SK-N-SH (cell line): ENCODE measurements around the gene AREL1. TPM values are rescaled to one million over a fixed set of nuclear protein-coding genes. Genes with fewer than 3 reads are reported as not detected.
A peak's percentile ranks its signal among the peaks of the same experiment; 100 is the strongest.

Experiments
- CTCF ChIA-PET: fragments of 300-600, 350-600 bp; formaldehyde crosslinking; extraction: SDS; loops from one replicate; lab custom pipeline; 2021; lab: Yijun Ruan, JAX
- POLR2A ChIA-PET: fragments of 350-600 bp; sonication (Branson Sonifier 250); formaldehyde crosslinking; extraction: SDS; loops from one replicate; lab custom pipeline; 2020; ENCODE audit warnings: antibody characterized with exemption, inconsistent platforms; lab: Yijun Ruan, JAX
- DNase-seq: peaks from one replicate; pipeline ENCODE4 v3.0.0; 2012
- H2AFZ ChIP-seq: fragments of 200-600 bp; sonication (generic); 2 replicates; pipeline ENCODE4 v1.8.1; 2016; ENCODE audit warnings: antibody characterized with exemption, mild to moderate bottlenecking, low read depth
- H3F3A ChIP-seq: fragments of 200-600 bp; sonication (generic); replicated peaks from 2 replicates; pipeline ENCODE3; 2016; ENCODE audit warnings: antibody characterized with exemption, mild to moderate bottlenecking; ENCODE audit not compliant: insufficient read depth
- H3K27ac ChIP-seq, 2 experiments: fragments of 200-500 bp in 1 of 2; fragments of 200-600 bp in 1 of 2; sonication (Bioruptor generic) in 1 of 2; sonication (generic), shearing (Covaris generic) in 1 of 2; 2 replicates each; pipeline versions ENCODE4 v1.5.1 to v1.6.1; 2014 to 2016; ENCODE audit warnings: low read depth in 2 of 2, inconsistent platforms in 1 of 2, low read length in 1 of 2, mild to moderate bottlenecking in 1 of 2, mixed read lengths in 1 of 2
- H3K27me3 ChIP-seq: fragments of 200-600 bp; sonication (generic), shearing (Covaris generic); 2 replicates; pipeline ENCODE4 v1.6.1; 2016; ENCODE audit warnings: mixed run types; ENCODE audit not compliant: insufficient read depth
- H3K36me3 ChIP-seq, 2 experiments: fragments of 200-500 bp in 1 of 2; fragments of 200-600 bp in 1 of 2; sonication (Bioruptor generic) in 1 of 2; sonication (generic) in 1 of 2; replicated peaks in 1 of 2; 2 replicates each; pipeline versions ENCODE3 to v1.5.1; 2014 to 2016; ENCODE audit warnings: low read length in 1 of 2, mild to moderate bottlenecking in 1 of 2; ENCODE audit not compliant: insufficient read depth in 2 of 2, control insufficient read depth in 1 of 2
- H3K4me1 ChIP-seq, 2 experiments: fragments of 200-500 bp in 1 of 2; fragments of 200-600 bp in 1 of 2; sonication (Bioruptor generic) in 1 of 2; sonication (generic), shearing (Covaris generic) in 1 of 2; 2 replicates each; pipeline versions ENCODE4 v1.5.1 to v1.6.1; 2014 to 2016; ENCODE audit warnings: low read depth in 1 of 2, low read length in 1 of 2, mixed run types in 1 of 2; ENCODE audit not compliant: insufficient read depth in 2 of 2, control insufficient read depth in 1 of 2
- H3K4me2 ChIP-seq: fragments of 200-600 bp; sonication (generic), shearing (Covaris generic); 2 replicates; pipeline ENCODE4 v1.6.1; 2017; ENCODE audit warnings: mixed run types
- H3K4me3 ChIP-seq, 2 experiments: fragments of 200-500 bp in 1 of 2; fragments of 200-600 bp in 1 of 2; sonication (Bioruptor generic) in 1 of 2; sonication (generic), shearing (Covaris generic) in 1 of 2; 2 replicates each; pipeline versions ENCODE4 v1.5.1 to v1.8.1; 2014 to 2016; ENCODE audit warnings: low read depth in 2 of 2, inconsistent platforms in 1 of 2, low read length in 1 of 2, mild to moderate bottlenecking in 1 of 2, mixed read lengths in 1 of 2, moderate library complexity in 1 of 2
- H3K79me2 ChIP-seq: fragments of 200-600 bp; sonication (generic); 2 replicates; pipeline ENCODE4 v1.8.1; 2017; ENCODE audit warnings: mild to moderate bottlenecking; ENCODE audit not compliant: insufficient read depth
- H3K9ac ChIP-seq: fragments of 200-600 bp; sonication (generic); 2 replicates; pipeline ENCODE4 v1.6.1; 2017; ENCODE audit warnings: mixed run types
- H3K9me2 ChIP-seq: fragments of 200-600 bp; sonication (generic); 2 replicates; pipeline ENCODE4 v1.6.1; 2017; ENCODE audit warnings: mixed run types
- H3K9me3 ChIP-seq: fragments of 200-600 bp; sonication (generic); 2 replicates; pipeline ENCODE4 v1.6.1; 2017; ENCODE audit warnings: mixed run types, mild to moderate bottlenecking, moderate library complexity
- H4K20me1 ChIP-seq: fragments of 200-600 bp; sonication (generic); 2 replicates; pipeline ENCODE4 v1.6.1; 2017; ENCODE audit warnings: mild to moderate bottlenecking, mixed run types; ENCODE audit not compliant: insufficient read depth
- EP300 ChIP-seq, 2 experiments: IDR thresholded peaks; 2 replicates each; pipeline versions ENCODE4 v1.4.0 to v1.6.1; 2012; ENCODE audit warnings: borderline replicate concordance in 1 of 2, low read depth in 1 of 2, low read length in 1 of 2
- GABPA ChIP-seq: IDR thresholded peaks from 2 replicates; pipeline ENCODE4 v1.4.0; 2012; ENCODE audit warnings: low read depth, mild to moderate bottlenecking
- MXI1 ChIP-seq: IDR thresholded peaks from 2 replicates; pipeline ENCODE4 v1.6.1; 2012; ENCODE audit warnings: mild to moderate bottlenecking, low read depth, low read length, improper control_type of control experiment
- POLR2AphosphoS5 ChIP-seq: IDR thresholded peaks from 2 replicates; pipeline ENCODE4 v1.6.1; 2012; ENCODE audit warnings: low read depth, low read length
- RAD21 ChIP-seq: IDR thresholded peaks from 2 replicates; pipeline ENCODE4 v1.6.1; 2012; ENCODE audit warnings: mild to moderate bottlenecking, low read length
- WGBS: methylation state at CpG from one replicate; pipeline ENCODE4 v1.1.6; 2017; ENCODE audit warnings: low lambda C conversion rate; 5-methylcytosine and 5-hydroxymethylcytosine counted together
- polyA plus RNA-seq, 3 experiments: library from polyadenylated mRNA; depleted of rRNA; stranded (reverse); fragments of >200 nt; gene quantifications; 2 replicates each; pipeline ENCODE4 v1.2.3, GENCODE V29; 2012
- TF ChIP-seq, protein P1 (sequence below): fragments of 150-350 bp; IDR thresholded peaks from 2 replicates; pipeline ENCODE4 v1.6.1; 2017; ENCODE audit warnings: antibody characterized with exemption, low read length, low read depth, borderline replicate concordance
- TF ChIP-seq, protein P2 (sequence below): fragments of 150-350 bp; IDR thresholded peaks from 2 replicates; pipeline ENCODE4 v1.6.1; 2016; ENCODE audit warnings: mild to moderate bottlenecking, low read depth, low read length
- TF ChIP-seq, protein P3 (sequence below): fragments of 200-600 bp; sonication (generic); IDR thresholded peaks from 2 replicates; pipeline ENCODE4 v1.6.1; 2017; ENCODE audit warnings: antibody characterized with exemption, mild to moderate bottlenecking, moderate library complexity

Gene AREL1
- polyA plus RNA-seq, 1 of the 3 experiments (the other 2 are of a cell fraction), result 35.1 TPM

DNA sequence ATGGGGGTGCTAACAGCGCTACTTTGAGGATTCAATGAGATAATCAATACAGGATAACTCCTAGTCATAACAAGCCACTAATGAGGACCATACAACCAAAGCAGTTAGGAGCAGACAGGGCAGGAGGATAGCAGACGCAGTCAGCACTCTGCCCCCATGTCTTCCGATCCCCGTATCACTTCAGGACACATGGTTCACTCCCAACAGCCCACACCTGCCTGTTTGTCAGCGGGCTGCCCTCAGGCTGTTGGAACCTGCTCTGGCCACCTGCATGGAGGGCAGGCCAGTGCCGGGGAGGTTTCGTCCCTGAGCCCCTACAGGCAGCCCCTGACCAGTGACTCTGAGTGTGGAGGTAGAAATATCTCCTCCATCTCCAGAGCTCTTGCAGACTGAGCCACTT lies 63.7 kb downstream of the AREL1 start:
- TF ChIP-seq MXI1 (no peak), GABPA (no peak), RAD21 (no peak)
- TF ChIP-seq, protein P1, sequence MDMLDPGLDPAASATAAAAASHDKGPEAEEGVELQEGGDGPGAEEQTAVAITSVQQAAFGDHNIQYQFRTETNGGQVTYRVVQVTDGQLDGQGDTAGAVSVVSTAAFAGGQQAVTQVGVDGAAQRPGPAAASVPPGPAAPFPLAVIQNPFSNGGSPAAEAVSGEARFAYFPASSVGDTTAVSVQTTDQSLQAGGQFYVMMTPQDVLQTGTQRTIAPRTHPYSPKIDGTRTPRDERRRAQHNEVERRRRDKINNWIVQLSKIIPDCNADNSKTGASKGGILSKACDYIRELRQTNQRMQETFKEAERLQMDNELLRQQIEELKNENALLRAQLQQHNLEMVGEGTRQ, result no peak
- TF ChIP-seq, protein P2, sequence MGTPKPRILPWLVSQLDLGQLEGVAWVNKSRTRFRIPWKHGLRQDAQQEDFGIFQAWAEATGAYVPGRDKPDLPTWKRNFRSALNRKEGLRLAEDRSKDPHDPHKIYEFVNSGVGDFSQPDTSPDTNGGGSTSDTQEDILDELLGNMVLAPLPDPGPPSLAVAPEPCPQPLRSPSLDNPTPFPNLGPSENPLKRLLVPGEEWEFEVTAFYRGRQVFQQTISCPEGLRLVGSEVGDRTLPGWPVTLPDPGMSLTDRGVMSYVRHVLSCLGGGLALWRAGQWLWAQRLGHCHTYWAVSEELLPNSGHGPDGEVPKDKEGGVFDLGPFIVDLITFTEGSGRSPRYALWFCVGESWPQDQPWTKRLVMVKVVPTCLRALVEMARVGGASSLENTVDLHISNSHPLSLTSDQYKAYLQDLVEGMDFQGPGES, result no peak
- TF ChIP-seq, protein P3, sequence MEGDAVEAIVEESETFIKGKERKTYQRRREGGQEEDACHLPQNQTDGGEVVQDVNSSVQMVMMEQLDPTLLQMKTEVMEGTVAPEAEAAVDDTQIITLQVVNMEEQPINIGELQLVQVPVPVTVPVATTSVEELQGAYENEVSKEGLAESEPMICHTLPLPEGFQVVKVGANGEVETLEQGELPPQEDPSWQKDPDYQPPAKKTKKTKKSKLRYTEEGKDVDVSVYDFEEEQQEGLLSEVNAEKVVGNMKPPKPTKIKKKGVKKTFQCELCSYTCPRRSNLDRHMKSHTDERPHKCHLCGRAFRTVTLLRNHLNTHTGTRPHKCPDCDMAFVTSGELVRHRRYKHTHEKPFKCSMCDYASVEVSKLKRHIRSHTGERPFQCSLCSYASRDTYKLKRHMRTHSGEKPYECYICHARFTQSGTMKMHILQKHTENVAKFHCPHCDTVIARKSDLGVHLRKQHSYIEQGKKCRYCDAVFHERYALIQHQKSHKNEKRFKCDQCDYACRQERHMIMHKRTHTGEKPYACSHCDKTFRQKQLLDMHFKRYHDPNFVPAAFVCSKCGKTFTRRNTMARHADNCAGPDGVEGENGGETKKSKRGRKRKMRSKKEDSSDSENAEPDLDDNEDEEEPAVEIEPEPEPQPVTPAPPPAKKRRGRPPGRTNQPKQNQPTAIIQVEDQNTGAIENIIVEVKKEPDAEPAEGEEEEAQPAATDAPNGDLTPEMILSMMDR, result no peak
- Histone ChIP-seq H3K4me3 (no peak overlapping the region), H3K9me2 (no peaks in the 10 kb centered on the region), H4K20me1 (no peaks in the 10 kb centered on the region), H3K9ac (no peak overlapping the region), H3K36me3 (peaks cover 2 to 7% of the 10 kb centered on the region in 2 experiments), H3K27ac (no peak overlapping the region; a peak in 1 of 4 replicates), H2AFZ (no peak overlapping the region), H3K27me3 (no peaks in the 10 kb centered on the region), H3F3A (peaks cover 15% of the 10 kb centered on the region), H3K9me3 (no peaks in the 10 kb centered on the region), H3K4me2 (no peak overlapping the region), H3K4me1 (peaks cover 22 to 34% of the 10 kb centered on the region in 2 experiments), H3K79me2 (no peaks in the 10 kb centered on the region)
- WGBS, result 87% methylated on average over 7 of the region's 7 CpGs
- DNase-seq, result no peak
- ChIA-PET CTCF (interaction anchor here (0.9 to 2.3 kb wide), 4 partner anchors 11 to 40 kb away, joined by 4 to 10 read pairs (median 4); no protein-coding TSS in a partner anchor), POLR2A (no interaction called here)

DNA sequence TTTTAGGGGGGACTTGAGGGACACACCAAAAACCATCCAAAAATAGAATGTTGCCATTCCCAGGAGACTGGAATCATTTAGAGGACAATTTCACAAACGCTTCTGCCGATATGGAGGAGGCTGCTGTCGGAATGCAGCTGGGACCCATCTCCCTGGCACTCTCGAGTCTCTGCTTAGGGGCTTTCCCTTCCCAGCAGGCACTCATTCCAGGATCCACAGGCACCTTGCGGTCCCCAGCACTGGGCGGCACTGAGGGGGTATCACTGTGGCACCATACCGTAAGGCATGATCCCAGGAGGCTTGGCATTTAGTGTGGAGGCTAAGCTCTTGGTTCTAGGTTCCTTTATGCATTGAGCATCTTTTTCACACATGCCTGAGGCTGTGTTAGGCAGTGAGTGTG lies 64.3 kb downstream of the AREL1 start:
- H4K20me1 ChIP-seq, result no peaks in the 10 kb centered on the region
- DNase-seq, result no peak
- H3K9me3 ChIP-seq, result no peaks in the 10 kb centered on the region
- POLR2A ChIA-PET, result no interaction called here
- peaks cover 21 to 29% of the 10 kb centered on the region in 2 experiments for H3K4me1 ChIP-seq
- no peaks in the 10 kb centered on the region for H3K79me2 ChIP-seq
- H3K9me2 ChIP-seq, result no peaks in the 10 kb centered on the region
- H3K4me2 ChIP-seq, result no peak overlapping the region
- H2AFZ ChIP-seq, result no peak overlapping the region
- TF ChIP-seq EP300 (IDR thresholded peaks at IDR 0.05; ENCODE audit: borderline replicate concordance in 1 of 2, low read depth in 1 of 2, low read length in 1 of 2), result no peak
- 0 out of 2 replicates have a peak, but pooled peaks have one; percentile 12 for TF ChIP-seq POLR2AphosphoS5
- CTCF ChIA-PET, result interaction anchor here (0.6 to 3.6 kb wide), 6 partner anchors 11 to 148 kb away, joined by 3 to 17 read pairs (median 4); partner anchors contain the start of gene LTBP2
- H3K36me3 ChIP-seq, result peaks cover 0 to 7% of the 10 kb centered on the region in 2 experiments
- no peak overlapping the region for H3K9ac ChIP-seq
- no peaks in the 10 kb centered on the region for H3K27me3 ChIP-seq
- WGBS, result 96% methylated on average over 6 of the region's 7 CpGs
- no peak overlapping the region for H3K4me3 ChIP-seq
- peaks cover 15% of the 10 kb centered on the region for H3F3A ChIP-seq
- peak overlapping the region in 1 of 2 experiments; percentile 67; a peak in 2 of 4 replicates for H3K27ac ChIP-seq
